WTC11 (cell line): ENCODE measurements around the gene GRB10. TPM values are rescaled to one million over a fixed set of nuclear protein-coding genes. Genes with fewer than 3 reads are reported as not detected.

Source experiments
- ATAC-seq: fragments of 200-7000 bp; cut with Tn5 transposase; 2 replicates; pipeline ENCODE4 v1.10.0; 2021; ENCODE audit warnings: mild to moderate bottlenecking, moderate library complexity
- CTCF ChIA-PET: fragments of 300-600 bp; sonication (Branson Sonifier 250); formaldehyde crosslinking; loops from one replicate; lab custom pipeline; 2021; ENCODE audit warnings: antibody characterized with exemption; lab: Charles Lee
- POLR2A ChIA-PET: fragments of 350-600 bp; sonication (Branson Sonifier 250); formaldehyde crosslinking; loops from one replicate; lab custom pipeline; 2021; ENCODE audit warnings: antibody characterized with exemption; lab: Charles Lee
- DNase-seq: peaks from one replicate; pipeline ENCODE4 v3.0.0; 2021; ENCODE audit warnings: low spot score
- H3K27ac Mint-ChIP-seq: 2 replicates; pipeline ENCODE4 v1.8.0; 2021; ENCODE audit warnings: mixed read lengths
- H3K27me3 Mint-ChIP-seq: 2 replicates; pipeline ENCODE4 v1.8.0; 2021; ENCODE audit warnings: low read depth, mild to moderate bottlenecking, moderate library complexity, mixed read lengths
- H3K36me3 Mint-ChIP-seq: 2 replicates; pipeline ENCODE4 v1.8.0; 2021; ENCODE audit warnings: mixed read lengths
- H3K4me1 Mint-ChIP-seq: 2 replicates; pipeline ENCODE4 v1.8.0; 2022; ENCODE audit warnings: mixed read lengths
- H3K4me3 Mint-ChIP-seq: 2 replicates; pipeline ENCODE4 v1.8.0; 2021; ENCODE audit warnings: mild to moderate bottlenecking, moderate library complexity, mixed read lengths
- H3K9me3 Mint-ChIP-seq: 2 replicates; pipeline ENCODE4 v1.8.0; 2021; ENCODE audit warnings: mixed read lengths
- ATF3 ChIP-seq: sonication (generic); formaldehyde crosslinking; conservative IDR thresholded peaks from 2 replicates; pipeline ENCODE4 v1.8.1; 2022; ENCODE audit warnings: mild to moderate bottlenecking, missing genetic modification reagents
- CREM ChIP-seq: sonication (generic); formaldehyde crosslinking; IDR thresholded peaks from 2 replicates; pipeline ENCODE4 v1.8.1; 2022; ENCODE audit warnings: mild to moderate bottlenecking, missing genetic modification reagents, moderate library complexity
- GRHL2 ChIP-seq: fragments of 250-450 bp; sonication (Bioruptor Pico); IDR thresholded peaks from 2 replicates; pipeline ENCODE4 v1.8.0; 2022; ENCODE audit warnings: mild to moderate bottlenecking, moderate library complexity; ENCODE audit not compliant: insufficient replicate concordance, severe bottlenecking
- IRF2 ChIP-seq: sonication (generic); formaldehyde crosslinking; IDR thresholded peaks from 2 replicates; pipeline ENCODE4 v1.8.0; 2022; ENCODE audit warnings: low read depth, missing genetic modification reagents, borderline replicate concordance
- MAX ChIP-seq: sonication (generic); formaldehyde crosslinking; IDR thresholded peaks from 2 replicates; pipeline ENCODE4 v1.8.0; 2022; ENCODE audit warnings: mild to moderate bottlenecking, missing genetic modification reagents
- MLX ChIP-seq: sonication (generic); formaldehyde crosslinking; IDR thresholded peaks from 2 replicates; pipeline ENCODE4 v1.8.1; 2023; ENCODE audit warnings: mild to moderate bottlenecking, missing genetic modification reagents, moderate library complexity
- MXD4 ChIP-seq: fragments of 250-450 bp; sonication (Bioruptor Pico); IDR thresholded peaks from 2 replicates; pipeline ENCODE4 v1.8.0; 2021; ENCODE audit warnings: mild to moderate bottlenecking, moderate library complexity, borderline replicate concordance
- OVOL2 ChIP-seq: fragments of 250-450 bp; sonication (Bioruptor Pico); IDR thresholded peaks from 2 replicates; pipeline ENCODE4 v1.9.0; 2021; ENCODE audit warnings: mild to moderate bottlenecking, borderline replicate concordance
- RELA ChIP-seq: sonication (generic); formaldehyde crosslinking; IDR thresholded peaks from 2 replicates; pipeline ENCODE4 v1.8.1; 2022; ENCODE audit warnings: missing genetic modification reagents, mild to moderate bottlenecking, borderline replicate concordance
- ZNF121 ChIP-seq: sonication (generic); formaldehyde crosslinking; IDR thresholded peaks from 2 replicates; pipeline ENCODE4 v1.8.0; 2023; ENCODE audit warnings: missing genetic modification reagents
- ZNF219 ChIP-seq: sonication (generic); formaldehyde crosslinking; IDR thresholded peaks from 2 replicates; pipeline ENCODE4 v1.8.0; 2023; ENCODE audit warnings: missing genetic modification reagents, mild to moderate bottlenecking, borderline replicate concordance
- ZNF232 ChIP-seq: sonication (generic); formaldehyde crosslinking; IDR thresholded peaks from 2 replicates; pipeline ENCODE4 v1.8.0; 2022; ENCODE audit warnings: mild to moderate bottlenecking, missing genetic modification reagents
- ZNF423 ChIP-seq: fragments of 250-450 bp; sonication (Bioruptor Pico); IDR thresholded peaks from 2 replicates; pipeline ENCODE4 v2.1.2; 2022; ENCODE audit warnings: mild to moderate bottlenecking, moderate library complexity
- ZNF512 ChIP-seq: sonication (generic); formaldehyde crosslinking; IDR thresholded peaks from 2 replicates; pipeline ENCODE4 v1.8.1; 2022; ENCODE audit warnings: missing genetic modification reagents, borderline replicate concordance
- total RNA-seq: library from RNA; stranded (reverse); gene quantifications from 3 replicates; pipeline ENCODE4 v1.2.3, GENCODE V29; 2021
- TF ChIP-seq, protein P1 (sequence below): fragments of 250-450 bp; sonication (Bioruptor Pico); IDR thresholded peaks from 2 replicates; pipeline ENCODE4 v1.8.0; 2021; ENCODE audit warnings: mild to moderate bottlenecking
- TF ChIP-seq, protein P2 (sequence below): sonication (generic); formaldehyde crosslinking; IDR thresholded peaks from 2 replicates; pipeline ENCODE4 v1.8.1; 2022; ENCODE audit warnings: low read depth, mild to moderate bottlenecking, moderate library complexity, missing genetic modification reagents, borderline replicate concordance
- TF ChIP-seq, protein P3 (sequence below): sonication (generic); formaldehyde crosslinking; IDR thresholded peaks from 2 replicates; pipeline ENCODE4 v1.8.1; 2022; ENCODE audit warnings: mild to moderate bottlenecking, missing genetic modification reagents, moderate library complexity, borderline replicate concordance
- TF ChIP-seq, protein P4 (sequence below): sonication (generic); formaldehyde crosslinking; IDR thresholded peaks from 2 replicates; pipeline ENCODE4 v1.8.1; 2022; ENCODE audit warnings: mild to moderate bottlenecking, moderate library complexity, missing genetic modification reagents
- TF ChIP-seq, protein P5 (sequence below): sonication (generic); formaldehyde crosslinking; IDR thresholded peaks from 2 replicates; pipeline ENCODE4 v1.8.0; 2022; ENCODE audit warnings: missing genetic modification reagents
- TF ChIP-seq, protein P6 (sequence below): sonication (generic); formaldehyde crosslinking; IDR thresholded peaks from 2 replicates; pipeline ENCODE4 v1.8.1; 2023; ENCODE audit warnings: mild to moderate bottlenecking, missing genetic modification reagents, moderate library complexity

The GRB10 gene
- total RNA-seq, 1 experiment from 2014 or later = 103 TPM

GRCh38 chr7:50613473-50613872 is 169.2 kb downstream of the GRB10 start:
- peaks cover 33% of the 10 kb centered on the region; the same call in 1 of the 2 replicates for H3K36me3 Mint-ChIP-seq
- H3K4me1 Mint-ChIP-seq = no peaks in the 10 kb centered on the region
- TF ChIP-seq GRHL2 (CRISPR knock-in tag) = no peak
- TF ChIP-seq CREM (CRISPR knock-in tag) = no peak
- TF ChIP-seq, protein P1, sequence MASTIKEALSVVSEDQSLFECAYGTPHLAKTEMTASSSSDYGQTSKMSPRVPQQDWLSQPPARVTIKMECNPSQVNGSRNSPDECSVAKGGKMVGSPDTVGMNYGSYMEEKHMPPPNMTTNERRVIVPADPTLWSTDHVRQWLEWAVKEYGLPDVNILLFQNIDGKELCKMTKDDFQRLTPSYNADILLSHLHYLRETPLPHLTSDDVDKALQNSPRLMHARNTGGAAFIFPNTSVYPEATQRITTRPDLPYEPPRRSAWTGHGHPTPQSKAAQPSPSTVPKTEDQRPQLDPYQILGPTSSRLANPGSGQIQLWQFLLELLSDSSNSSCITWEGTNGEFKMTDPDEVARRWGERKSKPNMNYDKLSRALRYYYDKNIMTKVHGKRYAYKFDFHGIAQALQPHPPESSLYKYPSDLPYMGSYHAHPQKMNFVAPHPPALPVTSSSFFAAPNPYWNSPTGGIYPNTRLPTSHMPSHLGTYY (CRISPR knock-in tag) = no peak
- TF ChIP-seq ZNF219 (CRISPR knock-in tag) = no peak
- TF ChIP-seq ZNF121 (CRISPR knock-in tag) = no peak
- TF ChIP-seq, protein P2, sequence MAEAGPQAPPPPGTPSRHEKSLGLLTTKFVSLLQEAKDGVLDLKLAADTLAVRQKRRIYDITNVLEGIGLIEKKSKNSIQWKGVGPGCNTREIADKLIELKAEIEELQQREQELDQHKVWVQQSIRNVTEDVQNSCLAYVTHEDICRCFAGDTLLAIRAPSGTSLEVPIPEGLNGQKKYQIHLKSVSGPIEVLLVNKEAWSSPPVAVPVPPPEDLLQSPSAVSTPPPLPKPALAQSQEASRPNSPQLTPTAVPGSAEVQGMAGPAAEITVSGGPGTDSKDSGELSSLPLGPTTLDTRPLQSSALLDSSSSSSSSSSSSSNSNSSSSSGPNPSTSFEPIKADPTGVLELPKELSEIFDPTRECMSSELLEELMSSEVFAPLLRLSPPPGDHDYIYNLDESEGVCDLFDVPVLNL = no peak
- no peak for TF ChIP-seq MXD4
- TF ChIP-seq ZNF232 (CRISPR knock-in tag) = no peak
- TF ChIP-seq MLX = no peak
- TF ChIP-seq ZNF512 (CRISPR knock-in tag) = no peak
- no peak for TF ChIP-seq ZNF423 (CRISPR knock-in tag)
- TF ChIP-seq, protein P3, sequence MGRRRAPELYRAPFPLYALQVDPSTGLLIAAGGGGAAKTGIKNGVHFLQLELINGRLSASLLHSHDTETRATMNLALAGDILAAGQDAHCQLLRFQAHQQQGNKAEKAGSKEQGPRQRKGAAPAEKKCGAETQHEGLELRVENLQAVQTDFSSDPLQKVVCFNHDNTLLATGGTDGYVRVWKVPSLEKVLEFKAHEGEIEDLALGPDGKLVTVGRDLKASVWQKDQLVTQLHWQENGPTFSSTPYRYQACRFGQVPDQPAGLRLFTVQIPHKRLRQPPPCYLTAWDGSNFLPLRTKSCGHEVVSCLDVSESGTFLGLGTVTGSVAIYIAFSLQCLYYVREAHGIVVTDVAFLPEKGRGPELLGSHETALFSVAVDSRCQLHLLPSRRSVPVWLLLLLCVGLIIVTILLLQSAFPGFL (CRISPR knock-in tag) = no peak
- no peak for TF ChIP-seq ATF3 (CRISPR knock-in tag)
- TF ChIP-seq, protein P4, sequence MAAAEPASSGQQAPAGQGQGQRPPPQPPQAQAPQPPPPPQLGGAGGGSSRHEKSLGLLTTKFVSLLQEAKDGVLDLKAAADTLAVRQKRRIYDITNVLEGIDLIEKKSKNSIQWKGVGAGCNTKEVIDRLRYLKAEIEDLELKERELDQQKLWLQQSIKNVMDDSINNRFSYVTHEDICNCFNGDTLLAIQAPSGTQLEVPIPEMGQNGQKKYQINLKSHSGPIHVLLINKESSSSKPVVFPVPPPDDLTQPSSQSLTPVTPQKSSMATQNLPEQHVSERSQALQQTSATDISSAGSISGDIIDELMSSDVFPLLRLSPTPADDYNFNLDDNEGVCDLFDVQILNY (CRISPR knock-in tag) = no peak
- no peak for TF ChIP-seq OVOL2 (CRISPR knock-in tag)
- H3K27ac Mint-ChIP-seq = no peak overlapping the region
- no peak for DNase-seq
- no peaks in the 10 kb centered on the region for H3K9me3 Mint-ChIP-seq
- ATAC-seq = no peak
- H3K27me3 Mint-ChIP-seq = no peaks in the 10 kb centered on the region
- POLR2A ChIA-PET = no interaction called here
- CTCF ChIA-PET = interaction anchor here (1.0 kb wide), 1 partner anchor 18 kb away, joined by 3 read pairs; no protein-coding TSS in a partner anchor
- no peak overlapping the region for H3K4me3 Mint-ChIP-seq

DNA sequence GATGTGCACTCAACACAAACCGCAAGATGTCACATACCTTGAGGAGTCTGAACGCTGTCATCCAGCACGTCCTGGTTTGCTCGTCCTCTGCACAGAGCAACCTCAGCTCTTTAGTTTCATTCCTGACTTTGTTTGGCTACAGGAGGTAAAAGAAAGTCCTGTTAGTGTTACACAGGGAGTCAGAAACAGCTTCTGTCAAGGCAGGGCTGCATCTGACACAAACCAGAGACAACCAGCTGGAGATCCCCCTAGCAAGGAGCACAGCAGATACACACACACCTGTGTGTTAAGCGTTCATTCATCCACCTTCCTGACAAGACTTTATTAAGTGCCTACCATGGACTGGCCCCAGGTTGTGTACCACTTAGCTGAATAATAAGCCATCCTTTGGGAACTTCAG is 170.0 kb downstream of the GRB10 start:
- POLR2A ChIA-PET = no interaction called here
- Mint-ChIP-seq H3K4me1 (no peaks in the 10 kb centered on the region), H3K27me3 (no peaks in the 10 kb centered on the region), H3K4me3 (no peak overlapping the region), H3K27ac (no peak overlapping the region), H3K9me3 (no peaks in the 10 kb centered on the region), H3K36me3 (peaks cover 35% of the 10 kb centered on the region; the same call in 1 of the 2 replicates)
- TF ChIP-seq, protein P5, sequence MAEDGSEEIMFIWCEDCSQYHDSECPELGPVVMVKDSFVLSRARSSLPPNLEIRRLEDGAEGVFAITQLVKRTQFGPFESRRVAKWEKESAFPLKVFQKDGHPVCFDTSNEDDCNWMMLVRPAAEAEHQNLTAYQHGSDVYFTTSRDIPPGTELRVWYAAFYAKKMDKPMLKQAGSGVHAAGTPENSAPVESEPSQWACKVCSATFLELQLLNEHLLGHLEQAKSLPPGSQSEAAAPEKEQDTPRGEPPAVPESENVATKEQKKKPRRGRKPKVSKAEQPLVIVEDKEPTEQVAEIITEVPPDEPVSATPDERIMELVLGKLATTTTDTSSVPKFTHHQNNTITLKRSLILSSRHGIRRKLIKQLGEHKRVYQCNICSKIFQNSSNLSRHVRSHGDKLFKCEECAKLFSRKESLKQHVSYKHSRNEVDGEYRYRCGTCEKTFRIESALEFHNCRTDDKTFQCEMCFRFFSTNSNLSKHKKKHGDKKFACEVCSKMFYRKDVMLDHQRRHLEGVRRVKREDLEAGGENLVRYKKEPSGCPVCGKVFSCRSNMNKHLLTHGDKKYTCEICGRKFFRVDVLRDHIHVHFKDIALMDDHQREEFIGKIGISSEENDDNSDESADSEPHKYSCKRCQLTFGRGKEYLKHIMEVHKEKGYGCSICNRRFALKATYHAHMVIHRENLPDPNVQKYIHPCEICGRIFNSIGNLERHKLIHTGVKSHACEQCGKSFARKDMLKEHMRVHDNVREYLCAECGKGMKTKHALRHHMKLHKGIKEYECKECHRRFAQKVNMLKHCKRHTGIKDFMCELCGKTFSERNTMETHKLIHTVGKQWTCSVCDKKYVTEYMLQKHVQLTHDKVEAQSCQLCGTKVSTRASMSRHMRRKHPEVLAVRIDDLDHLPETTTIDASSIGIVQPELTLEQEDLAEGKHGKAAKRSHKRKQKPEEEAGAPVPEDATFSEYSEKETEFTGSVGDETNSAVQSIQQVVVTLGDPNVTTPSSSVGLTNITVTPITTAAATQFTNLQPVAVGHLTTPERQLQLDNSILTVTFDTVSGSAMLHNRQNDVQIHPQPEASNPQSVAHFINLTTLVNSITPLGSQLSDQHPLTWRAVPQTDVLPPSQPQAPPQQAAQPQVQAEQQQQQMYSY = no peak
- no peak for TF ChIP-seq RELA (CRISPR knock-in tag)
- no peak for TF ChIP-seq IRF2 (CRISPR knock-in tag)
- TF ChIP-seq MAX (CRISPR knock-in tag) = no peak
- TF ChIP-seq, protein P6, sequence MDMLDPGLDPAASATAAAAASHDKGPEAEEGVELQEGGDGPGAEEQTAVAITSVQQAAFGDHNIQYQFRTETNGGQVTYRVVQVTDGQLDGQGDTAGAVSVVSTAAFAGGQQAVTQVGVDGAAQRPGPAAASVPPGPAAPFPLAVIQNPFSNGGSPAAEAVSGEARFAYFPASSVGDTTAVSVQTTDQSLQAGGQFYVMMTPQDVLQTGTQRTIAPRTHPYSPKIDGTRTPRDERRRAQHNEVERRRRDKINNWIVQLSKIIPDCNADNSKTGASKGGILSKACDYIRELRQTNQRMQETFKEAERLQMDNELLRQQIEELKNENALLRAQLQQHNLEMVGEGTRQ = no peak
- ATAC-seq (no peak), DNase-seq (no peak)
- CTCF ChIA-PET = interaction anchor here (1.0 kb wide), 1 partner anchor 17 kb away, joined by 3 read pairs; no protein-coding TSS in a partner anchor
